Peyer's patch (tissue), 4 donors: ENCODE results near the gene RNASEH2A. TPM values are rescaled to one million over a fixed set of nuclear protein-coding genes. Genes with fewer than 3 reads are reported as not detected.

Source experiments
- DNase-seq, 3 donors: peaks; one replicate each; pipeline ENCODE4 v3.0.0-alpha.2; 2017 to 2019
- H3K27ac ChIP-seq, 4 donors: fragments of 200-600 bp; sonication (generic); one replicate each; pipeline ENCODE4 v1.5.1; 2016 to 2019
- H3K27me3 ChIP-seq, 2 donors: fragments of 200-600 bp; sonication (generic); one replicate each; pipeline ENCODE4 v1.5.1; 2019
- H3K36me3 ChIP-seq, 3 donors: fragments of 200-600 bp; sonication (generic); one replicate each; pipeline ENCODE4 v1.5.1; 2016 to 2019
- H3K4me1 ChIP-seq, 4 donors: fragments of 200-600 bp; sonication (generic); one replicate each; pipeline ENCODE4 v1.5.1; 2016 to 2019
- H3K4me3 ChIP-seq, 4 donors: fragments of 200-600 bp; sonication (generic); 1 replicate in 3 of 4; 2 replicates in 1 of 4; pipeline ENCODE4 v1.5.1; 2016 to 2019; ENCODE audit warnings: mild to moderate bottlenecking in 1 of 4
- H3K9me3 ChIP-seq, 4 donors: fragments of 200-600 bp; sonication (generic); one replicate each; pipeline ENCODE4 v1.5.1; 2016 to 2019; ENCODE audit warnings: mild to moderate bottlenecking in 1 of 4
- POLR2A ChIP-seq, 2 donors: fragments of 450-650 bp; IDR thresholded peaks; one replicate each; pipeline ENCODE4 v1.5.1; 2017; ENCODE audit warnings: antibody characterized with exemption in 2 of 2, mild to moderate bottlenecking in 2 of 2, moderate library complexity in 2 of 2
- total RNA-seq, 4 donors: library from RNA; depleted of rRNA; stranded (reverse); fragments of >200 nt; gene quantifications; one replicate each; pipeline ENCODE4 v1.1.0, GENCODE V29; 2016
- TF ChIP-seq, protein P1 (sequence below), 6 experiments: fragments of 450-650 bp in 4 of 6; fragments of 200-600 bp in 2 of 6; sonication (generic) in 1 of 6; IDR thresholded peaks; one replicate each; pipeline ENCODE4 v1.5.1; 2017 to 2019; ENCODE audit warnings: antibody characterized with exemption in 6 of 6, mild to moderate bottlenecking in 3 of 6, moderate library complexity in 1 of 6

Gene RNASEH2A
- total RNA-seq, 4 donors from 2014 or later: 5.9 to 24.8 (median 9.4) TPM

GRCh38 chr19:12789904-12790619, 16.3 kb upstream of the RNASEH2A start:
- no peaks in the 10 kb centered on the region for H3K27me3 ChIP-seq
- H3K27ac ChIP-seq: peak overlapping the region; percentile 97 to 100 (median 100)
- H3K9me3 ChIP-seq: no peaks in the 10 kb centered on the region
- DNase-seq: peak; percentile 95 to 98 (median 98)
- H3K4me3 ChIP-seq: peak overlapping the region; percentile 82 to 92 (median 84)
- TF ChIP-seq, protein P1, sequence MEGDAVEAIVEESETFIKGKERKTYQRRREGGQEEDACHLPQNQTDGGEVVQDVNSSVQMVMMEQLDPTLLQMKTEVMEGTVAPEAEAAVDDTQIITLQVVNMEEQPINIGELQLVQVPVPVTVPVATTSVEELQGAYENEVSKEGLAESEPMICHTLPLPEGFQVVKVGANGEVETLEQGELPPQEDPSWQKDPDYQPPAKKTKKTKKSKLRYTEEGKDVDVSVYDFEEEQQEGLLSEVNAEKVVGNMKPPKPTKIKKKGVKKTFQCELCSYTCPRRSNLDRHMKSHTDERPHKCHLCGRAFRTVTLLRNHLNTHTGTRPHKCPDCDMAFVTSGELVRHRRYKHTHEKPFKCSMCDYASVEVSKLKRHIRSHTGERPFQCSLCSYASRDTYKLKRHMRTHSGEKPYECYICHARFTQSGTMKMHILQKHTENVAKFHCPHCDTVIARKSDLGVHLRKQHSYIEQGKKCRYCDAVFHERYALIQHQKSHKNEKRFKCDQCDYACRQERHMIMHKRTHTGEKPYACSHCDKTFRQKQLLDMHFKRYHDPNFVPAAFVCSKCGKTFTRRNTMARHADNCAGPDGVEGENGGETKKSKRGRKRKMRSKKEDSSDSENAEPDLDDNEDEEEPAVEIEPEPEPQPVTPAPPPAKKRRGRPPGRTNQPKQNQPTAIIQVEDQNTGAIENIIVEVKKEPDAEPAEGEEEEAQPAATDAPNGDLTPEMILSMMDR (IDR thresholded peaks at IDR 0.05): no peak
- peak; percentile 90 to 98 for TF ChIP-seq POLR2A (IDR thresholded peaks at IDR 0.05)
- H3K4me1 ChIP-seq: peaks cover 9 to 48% (median 29%) of the 10 kb centered on the region in 4 donors
- no peaks in the 10 kb centered on the region for H3K36me3 ChIP-seq

DNA sequence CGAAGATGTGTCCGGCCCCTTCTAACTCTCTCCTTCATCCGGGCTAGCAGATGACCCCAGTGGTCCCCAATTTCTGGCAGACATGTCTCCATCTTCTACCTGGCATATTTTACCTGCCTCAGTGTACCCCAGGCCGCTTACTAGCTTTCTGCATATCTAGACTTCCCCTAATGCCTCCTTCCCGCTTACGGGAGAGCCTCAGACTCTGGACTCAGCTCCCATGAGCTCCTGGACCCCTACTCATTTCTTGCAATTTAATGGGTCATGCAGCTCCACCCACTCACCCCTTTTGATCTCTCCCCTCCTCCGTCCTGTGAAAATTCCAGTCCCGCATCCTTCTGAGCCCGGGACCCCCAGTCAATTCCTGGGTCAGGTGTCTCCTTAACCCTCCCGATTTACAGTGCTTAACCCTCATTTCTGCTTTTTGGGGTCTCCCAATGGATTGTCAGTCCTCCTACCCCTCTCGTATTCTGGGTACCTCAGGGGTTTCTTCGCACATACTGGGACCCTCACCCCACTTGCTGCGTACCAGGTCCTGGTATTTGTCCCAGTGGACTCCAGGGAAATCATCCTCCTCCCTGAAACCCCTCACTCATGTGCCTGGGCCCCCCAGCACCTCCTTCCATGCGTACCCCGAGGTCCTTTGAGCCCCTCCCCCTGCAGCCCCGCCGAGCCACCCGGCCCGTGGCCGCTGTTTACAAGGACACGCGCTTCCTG, 15.6 kb upstream of the RNASEH2A start:
- H3K9me3 ChIP-seq: no peaks in the 10 kb centered on the region
- TF ChIP-seq POLR2A (IDR thresholded peaks at IDR 0.05): no peak
- TF ChIP-seq, protein P1 (IDR thresholded peaks at IDR 0.05): no peak
- H3K27me3 ChIP-seq: no peaks in the 10 kb centered on the region
- H3K27ac ChIP-seq: peak overlapping the region; percentile 97 to 100 (median 100)
- peaks cover 12 to 48% (median 26%) of the 10 kb centered on the region in 4 donors for H3K4me1 ChIP-seq
- DNase-seq: no peak
- H3K4me3 ChIP-seq: peak overlapping the region; percentile 82 to 92 (median 84)
- H3K36me3 ChIP-seq: no peaks in the 10 kb centered on the region

DNA sequence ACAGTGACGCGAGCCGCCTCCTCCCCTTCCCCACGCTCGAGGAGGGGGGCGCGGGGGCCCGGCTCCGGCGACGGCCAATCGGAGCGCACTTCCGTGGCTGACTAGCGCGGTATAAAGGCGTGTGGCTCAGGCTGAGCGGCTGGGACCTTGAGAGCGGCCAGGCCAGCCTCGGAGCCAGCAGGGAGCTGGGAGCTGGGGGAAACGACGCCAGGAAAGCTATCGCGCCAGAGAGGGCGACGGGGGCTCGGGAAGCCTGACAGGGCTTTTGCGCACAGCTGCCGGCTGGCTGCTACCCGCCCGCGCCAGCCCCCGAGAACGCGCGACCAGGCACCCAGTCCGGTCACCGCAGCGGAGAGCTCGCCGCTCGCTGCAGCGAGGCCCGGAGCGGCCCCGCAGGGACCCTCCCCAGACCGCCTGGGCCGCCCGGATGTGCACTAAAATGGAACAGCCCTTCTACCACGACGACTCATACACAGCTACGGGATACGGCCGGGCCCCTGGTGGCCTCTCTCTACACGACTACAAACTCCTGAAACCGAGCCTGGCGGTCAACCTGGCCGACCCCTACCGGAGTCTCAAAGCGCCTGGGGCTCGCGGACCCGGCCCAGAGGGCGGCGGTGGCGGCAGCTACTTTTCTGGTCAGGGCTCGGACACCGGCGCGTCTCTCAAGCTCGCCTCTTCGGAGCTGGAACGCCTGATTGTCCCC, 14.9 kb upstream of the RNASEH2A start, which contains the start of gene JUNB:
TSS of gene JUNB (plus strand) at position 142 of the 706 bp plus-strand sequence. CDS start at position 428, 286 bp downstream.
- Histone ChIP-seq H3K27me3 (no peaks in the 10 kb centered on the region), H3K4me1 (peaks cover 11 to 47% (median 24%) of the 10 kb centered on the region in 4 donors)
- DNase-seq: peak; percentile 97 to 99 (median 99)

DNA sequence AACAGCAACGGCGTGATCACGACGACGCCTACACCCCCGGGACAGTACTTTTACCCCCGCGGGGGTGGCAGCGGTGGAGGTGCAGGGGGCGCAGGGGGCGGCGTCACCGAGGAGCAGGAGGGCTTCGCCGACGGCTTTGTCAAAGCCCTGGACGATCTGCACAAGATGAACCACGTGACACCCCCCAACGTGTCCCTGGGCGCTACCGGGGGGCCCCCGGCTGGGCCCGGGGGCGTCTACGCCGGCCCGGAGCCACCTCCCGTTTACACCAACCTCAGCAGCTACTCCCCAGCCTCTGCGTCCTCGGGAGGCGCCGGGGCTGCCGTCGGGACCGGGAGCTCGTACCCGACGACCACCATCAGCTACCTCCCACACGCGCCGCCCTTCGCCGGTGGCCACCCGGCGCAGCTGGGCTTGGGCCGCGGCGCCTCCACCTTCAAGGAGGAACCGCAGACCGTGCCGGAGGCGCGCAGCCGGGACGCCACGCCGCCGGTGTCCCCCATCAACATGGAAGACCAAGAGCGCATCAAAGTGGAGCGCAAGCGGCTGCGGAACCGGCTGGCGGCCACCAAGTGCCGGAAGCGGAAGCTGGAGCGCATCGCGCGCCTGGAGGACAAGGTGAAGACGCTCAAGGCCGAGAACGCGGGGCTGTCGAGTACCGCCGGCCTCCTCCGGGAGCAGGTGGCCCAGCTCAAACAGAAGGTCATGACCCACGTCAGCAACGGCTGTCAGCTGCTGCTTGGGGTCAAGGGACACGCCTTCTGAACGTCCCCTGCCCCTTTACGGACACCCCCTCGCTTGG, 14.1 kb upstream of the RNASEH2A start:
- DNase-seq: peak; percentile 77 to 92 (median 86)
- TF ChIP-seq, protein P1 (IDR thresholded peaks at IDR 0.05): peak in 2 of 6 experiments; percentile 5 to 11
- TF ChIP-seq POLR2A (IDR thresholded peaks at IDR 0.05): peak; percentile 38 to 53
- Histone ChIP-seq H3K36me3 (no peaks in the 10 kb centered on the region), H3K9me3 (no peaks in the 10 kb centered on the region), H3K4me3 (peak overlapping the region; percentile 82 to 92 (median 84)), H3K4me1 (peaks cover 8 to 40% (median 18%) of the 10 kb centered on the region in 4 donors), H3K27me3 (no peaks in the 10 kb centered on the region), H3K27ac (peak overlapping the region; percentile 97 to 100 (median 100))

More for the DNA sequence above, 14.9 kb upstream of the RNASEH2A start, which contains the start of gene JUNB:
- TF ChIP-seq, protein P1 (IDR thresholded peaks at IDR 0.05): peak in 2 of 6 experiments; percentile 30 to 32
- TF ChIP-seq POLR2A (IDR thresholded peaks at IDR 0.05): peak; percentile 100
- H3K36me3 ChIP-seq: no peaks in the 10 kb centered on the region
- peak within 1 kb of the TSS; percentile 82 to 92 (median 84) for H3K4me3 ChIP-seq
- H3K9me3 ChIP-seq: no peaks in the 10 kb centered on the region
- peak within 1 kb of the TSS; percentile 97 to 100 (median 100) for H3K27ac ChIP-seq
